Epithelial cell of esophagus (primary cell): ENCODE measurements around the gene SRCIN1.
A peak's percentile ranks its signal among the peaks of the same experiment; 100 is the strongest.

ENCODE experiments used
- DNase-seq: peaks from one replicate; pipeline ENCODE4 v3.0.0; 2010; ENCODE audit warnings: low read depth
- H3K4me3 ChIP-seq: 2 replicates; pipeline ENCODE4 v1.5.1; 2011; ENCODE audit warnings: mild to moderate bottlenecking, low read length, control low read depth
- TF ChIP-seq, protein P1 (sequence below): IDR thresholded peaks from 2 replicates; pipeline ENCODE4 v1.5.1; 2011; ENCODE audit warnings: low read depth, mild to moderate bottlenecking, low read length, control low read depth, inconsistent platforms; ENCODE audit not compliant: insufficient read depth; ENCODE audit errors: missing control alignments

Gene SRCIN1

DNA sequence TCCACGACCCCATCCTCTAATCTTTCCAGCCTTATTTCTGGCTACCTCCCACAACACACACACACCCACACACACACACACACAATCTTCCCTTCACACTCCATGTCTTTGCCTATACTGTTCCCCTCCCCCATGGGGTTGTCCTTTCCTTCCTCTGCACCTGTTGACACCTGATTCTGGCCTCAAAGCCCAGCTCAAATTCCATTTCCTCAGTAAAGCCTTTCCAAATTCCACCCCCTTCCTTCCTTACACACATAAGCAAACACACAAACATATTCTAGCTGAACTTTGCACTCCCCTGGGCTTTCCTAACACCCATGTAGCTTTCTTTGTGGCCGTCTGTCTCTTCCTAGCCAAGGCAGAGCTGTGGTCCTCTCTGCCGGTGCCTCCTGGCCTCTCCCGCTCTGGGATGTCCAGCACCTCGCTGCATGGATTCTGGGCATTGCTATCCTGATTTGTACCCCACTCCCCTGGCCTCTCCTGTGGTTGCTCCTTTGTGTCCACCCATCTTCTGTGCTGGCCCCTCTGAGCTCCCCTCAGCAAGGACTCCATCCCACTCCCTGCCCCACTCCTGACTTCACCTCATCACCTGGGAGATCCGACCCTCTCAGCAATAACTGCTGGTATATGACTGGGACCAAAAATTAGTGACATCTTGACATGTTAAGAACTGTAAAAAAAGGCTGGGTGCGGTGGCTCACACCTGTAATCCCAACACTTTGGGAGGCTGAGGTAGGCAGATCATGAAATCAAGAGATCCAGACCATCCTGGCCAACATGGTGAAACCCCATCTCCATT is 8.4 kb upstream of the SRCIN1 start:
- H3K4me3 ChIP-seq = no peak overlapping the region
- TF ChIP-seq, protein P1, sequence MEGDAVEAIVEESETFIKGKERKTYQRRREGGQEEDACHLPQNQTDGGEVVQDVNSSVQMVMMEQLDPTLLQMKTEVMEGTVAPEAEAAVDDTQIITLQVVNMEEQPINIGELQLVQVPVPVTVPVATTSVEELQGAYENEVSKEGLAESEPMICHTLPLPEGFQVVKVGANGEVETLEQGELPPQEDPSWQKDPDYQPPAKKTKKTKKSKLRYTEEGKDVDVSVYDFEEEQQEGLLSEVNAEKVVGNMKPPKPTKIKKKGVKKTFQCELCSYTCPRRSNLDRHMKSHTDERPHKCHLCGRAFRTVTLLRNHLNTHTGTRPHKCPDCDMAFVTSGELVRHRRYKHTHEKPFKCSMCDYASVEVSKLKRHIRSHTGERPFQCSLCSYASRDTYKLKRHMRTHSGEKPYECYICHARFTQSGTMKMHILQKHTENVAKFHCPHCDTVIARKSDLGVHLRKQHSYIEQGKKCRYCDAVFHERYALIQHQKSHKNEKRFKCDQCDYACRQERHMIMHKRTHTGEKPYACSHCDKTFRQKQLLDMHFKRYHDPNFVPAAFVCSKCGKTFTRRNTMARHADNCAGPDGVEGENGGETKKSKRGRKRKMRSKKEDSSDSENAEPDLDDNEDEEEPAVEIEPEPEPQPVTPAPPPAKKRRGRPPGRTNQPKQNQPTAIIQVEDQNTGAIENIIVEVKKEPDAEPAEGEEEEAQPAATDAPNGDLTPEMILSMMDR = no peak
- DNase-seq = no peak

DNA sequence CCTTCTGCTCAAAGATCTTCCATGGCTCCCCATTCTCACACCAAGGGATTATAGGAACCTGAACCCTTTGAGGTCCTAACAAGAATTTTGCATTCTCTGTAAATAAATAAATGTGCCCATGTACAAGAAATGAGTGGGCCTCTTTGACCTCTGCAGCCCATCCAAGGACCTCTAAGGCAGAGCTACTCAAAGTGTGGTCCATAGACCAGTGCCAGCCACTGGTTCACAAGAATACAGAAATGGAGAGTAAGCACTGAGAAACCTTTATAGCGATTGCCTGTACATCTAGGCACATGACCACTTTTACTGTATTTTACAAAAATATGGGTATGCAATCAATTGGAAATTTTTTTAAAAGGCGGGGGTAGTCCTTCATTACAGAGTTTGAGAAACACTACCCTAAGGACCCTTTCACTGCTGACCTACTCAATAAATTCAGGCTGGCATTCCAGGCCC is 7.8 kb upstream of the SRCIN1 start:
- no peak for DNase-seq
- H3K4me3 ChIP-seq = no peak overlapping the region
- TF ChIP-seq, protein P1 = no peak

DNA sequence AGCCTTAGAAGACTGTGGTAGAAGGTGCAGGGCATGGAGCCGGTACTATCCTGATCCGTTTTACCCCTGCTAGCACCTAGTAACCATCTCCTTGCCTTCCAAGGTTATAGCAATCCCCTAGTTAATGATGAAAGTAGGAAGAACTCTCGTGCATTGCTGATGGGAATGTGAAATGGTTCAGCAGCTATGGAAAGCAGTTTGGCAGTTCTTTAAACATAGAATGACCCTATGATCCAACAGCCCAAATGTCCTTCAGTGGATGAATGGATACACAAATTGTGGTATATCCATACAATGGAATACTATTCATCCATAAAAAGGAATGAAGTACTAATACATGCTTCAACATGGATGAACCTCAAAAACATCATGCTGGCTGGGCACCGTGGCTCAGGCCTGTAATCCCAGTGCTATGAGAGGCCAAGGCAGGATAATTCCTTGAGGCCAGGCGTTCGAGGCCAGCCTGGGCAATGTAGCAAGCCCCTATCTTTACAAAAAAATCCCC is 6.2 kb upstream of the SRCIN1 start:
- DNase-seq = no peak
- H3K4me3 ChIP-seq = no peak overlapping the region
- TF ChIP-seq, protein P1 = no peak

DNA sequence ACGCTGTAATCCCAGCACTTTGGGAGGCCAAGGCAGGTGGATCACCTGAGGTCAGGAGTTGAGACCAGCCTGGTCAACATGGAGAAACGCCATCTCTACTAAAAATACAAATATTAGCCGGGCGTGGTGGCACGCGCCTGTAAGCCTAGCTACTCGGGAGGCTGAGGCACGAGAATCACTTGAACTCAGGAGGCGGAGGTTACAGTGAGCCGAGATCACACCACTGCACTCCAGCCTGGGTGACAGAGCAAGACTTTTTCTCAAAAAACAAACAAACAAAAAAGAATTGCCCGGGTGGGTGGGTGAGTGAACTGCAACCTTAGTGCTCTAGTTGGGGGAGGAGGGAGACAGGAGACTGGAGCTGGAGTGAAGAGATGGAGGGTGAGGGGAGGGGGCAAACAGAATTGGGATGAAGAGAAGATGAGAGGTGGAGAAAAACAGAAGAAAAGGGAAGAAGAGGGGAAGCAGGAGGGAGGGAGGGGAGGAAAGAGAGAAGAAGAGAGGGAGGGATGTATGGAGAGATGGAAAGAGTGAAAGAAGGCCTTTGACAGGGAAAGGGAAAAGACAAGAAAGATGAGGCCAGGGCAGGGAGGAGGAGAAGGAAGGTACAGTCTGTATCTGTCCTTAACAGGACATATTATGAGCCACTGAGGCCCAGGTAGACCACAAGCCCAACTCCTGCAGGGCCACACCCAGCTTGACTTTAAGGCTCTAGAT is 5.5 kb upstream of the SRCIN1 start:
- H3K4me3 ChIP-seq = no peak overlapping the region
- DNase-seq = no peak
- TF ChIP-seq, protein P1 = no peak

DNA sequence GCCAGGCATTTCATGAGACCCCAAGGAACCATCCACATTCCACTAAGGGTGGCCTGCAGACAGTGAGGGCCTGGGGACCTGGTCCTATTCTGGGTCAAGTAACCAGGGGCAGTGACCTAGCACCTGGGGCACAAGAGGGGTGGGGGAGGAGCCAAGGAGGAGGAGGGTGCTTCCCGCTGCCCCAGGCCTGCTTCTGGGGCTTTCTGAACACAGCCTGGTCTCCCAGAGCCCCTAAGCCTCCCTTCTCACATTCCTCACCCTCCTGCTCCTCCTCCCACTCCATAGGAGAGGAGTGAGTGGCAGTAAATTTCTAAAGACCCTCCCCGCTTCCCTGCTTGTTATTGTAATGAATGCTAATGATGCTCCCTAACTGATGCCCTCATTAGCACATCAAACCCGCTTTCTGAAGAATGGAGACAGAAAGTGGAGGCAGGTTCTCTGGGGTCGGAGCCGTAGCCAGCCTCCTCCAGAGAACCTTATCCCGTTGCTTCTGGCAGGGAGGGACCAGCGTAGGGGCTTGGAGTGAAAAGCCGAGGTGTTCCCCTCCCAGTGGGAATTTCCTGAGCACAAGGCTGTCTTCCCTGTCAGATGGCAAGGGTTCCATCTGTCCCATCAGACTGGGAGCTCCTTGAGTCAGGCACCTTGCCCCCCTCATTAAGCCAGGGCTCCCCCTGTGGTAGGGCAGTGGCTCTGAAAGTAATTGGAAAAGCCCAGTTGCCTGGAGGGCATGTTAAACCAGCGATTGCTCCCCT is 3.7 kb upstream of the SRCIN1 start:
- H3K4me3 ChIP-seq = no peak overlapping the region
- DNase-seq = no peak
- TF ChIP-seq, protein P1 = no peak

DNA sequence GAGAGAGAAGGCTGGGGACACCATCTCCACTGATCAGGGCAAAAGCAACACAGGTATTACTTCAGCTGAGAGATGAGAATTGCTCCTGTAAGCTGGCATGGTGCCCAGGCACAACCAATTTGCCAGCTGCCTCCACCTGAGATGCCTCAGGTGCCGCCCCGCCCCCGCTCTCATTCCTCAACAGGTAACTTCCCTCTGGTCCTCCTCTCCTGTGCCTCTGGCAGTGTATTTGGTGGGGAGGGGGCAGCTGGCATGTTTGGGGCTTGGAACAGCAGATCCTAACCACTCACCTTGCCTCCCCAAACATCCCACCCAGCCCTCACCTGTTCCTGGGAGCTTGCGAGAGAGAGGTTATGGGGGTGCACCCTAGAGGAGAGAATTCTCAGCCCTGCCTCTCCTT is 2.9 kb upstream of the SRCIN1 start:
- H3K4me3 ChIP-seq = no peak overlapping the region
- TF ChIP-seq, protein P1 = no peak
- peak; percentile 64 for DNase-seq
